Jurkat, Clone E6-1 (cell line): ENCODE results near the gene CUTA.
A peak's percentile ranks its signal among the peaks of the same experiment; 100 is the strongest.

Experiments used
- DNase-seq: peaks from one replicate; pipeline ENCODE4 v3.0.0-alpha.2; 2011; ENCODE audit warnings: low read depth, low spot score
- H3K4me3 ChIP-seq: 2 replicates; pipeline ENCODE4 v1.5.1; 2011; ENCODE audit warnings: mild to moderate bottlenecking, low read length, control low read depth, moderate library complexity

The CUTA gene

GRCh38 chr6:33425668-33426577 lies 8.0 kb upstream of the CUTA start:
- peak overlapping the region; percentile 66 for H3K4me3 ChIP-seq
- peak; percentile 77 for DNase-seq

GRCh38 chr6:33424855-33425667 lies 7.2 kb upstream of the CUTA start:
- peak overlapping the region; percentile 66 for H3K4me3 ChIP-seq
- no peak for DNase-seq

DNA sequence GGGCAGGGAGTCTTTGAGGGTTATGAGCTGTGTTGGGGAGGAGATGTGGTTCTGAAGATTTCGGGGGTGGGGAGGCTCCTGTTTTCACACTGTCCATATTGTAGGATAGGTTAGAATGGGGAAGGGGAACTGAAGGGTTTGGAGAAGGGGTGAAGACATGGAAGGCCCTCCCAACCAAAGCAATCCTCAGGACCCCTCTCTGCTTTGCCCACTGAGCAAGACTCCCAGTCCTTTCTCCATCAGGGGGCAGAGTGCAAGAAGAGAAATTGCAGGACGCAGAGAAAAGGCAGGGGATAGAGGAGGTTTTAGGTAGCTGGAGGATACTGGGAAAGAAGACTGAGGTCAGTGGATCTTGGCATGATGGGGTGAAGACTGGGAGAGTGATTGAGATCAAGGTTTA lies 5.9 kb upstream of the CUTA start:
- H3K4me3 ChIP-seq = no peak overlapping the region

DNA sequence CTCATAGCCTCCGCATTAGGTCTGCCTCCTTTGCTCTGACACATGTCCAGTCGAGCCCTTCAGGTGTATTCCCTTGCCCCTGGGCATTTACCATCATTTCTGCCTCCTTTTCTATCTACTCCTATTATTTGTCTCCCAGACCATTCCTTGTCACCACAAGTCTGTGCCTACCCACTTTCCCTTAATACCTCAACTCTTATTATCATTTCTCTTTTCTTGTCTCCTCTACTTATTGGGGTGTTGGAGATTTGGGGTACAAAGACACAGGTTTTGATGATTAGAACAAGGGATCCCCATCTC lies 3.4 kb upstream of the CUTA start:
- H3K4me3 ChIP-seq = no peak overlapping the region

More for the DNA sequence above, 5.9 kb upstream of the CUTA start:
- no peak for DNase-seq

GRCh38 chr6:33420491-33421343 lies 2.8 kb upstream of the CUTA start:
- H3K4me3 ChIP-seq = peak overlapping the region; percentile 28
- DNase-seq = peak; percentile 56

More for the DNA sequence above, 3.4 kb upstream of the CUTA start:
- no peak for DNase-seq

DNA sequence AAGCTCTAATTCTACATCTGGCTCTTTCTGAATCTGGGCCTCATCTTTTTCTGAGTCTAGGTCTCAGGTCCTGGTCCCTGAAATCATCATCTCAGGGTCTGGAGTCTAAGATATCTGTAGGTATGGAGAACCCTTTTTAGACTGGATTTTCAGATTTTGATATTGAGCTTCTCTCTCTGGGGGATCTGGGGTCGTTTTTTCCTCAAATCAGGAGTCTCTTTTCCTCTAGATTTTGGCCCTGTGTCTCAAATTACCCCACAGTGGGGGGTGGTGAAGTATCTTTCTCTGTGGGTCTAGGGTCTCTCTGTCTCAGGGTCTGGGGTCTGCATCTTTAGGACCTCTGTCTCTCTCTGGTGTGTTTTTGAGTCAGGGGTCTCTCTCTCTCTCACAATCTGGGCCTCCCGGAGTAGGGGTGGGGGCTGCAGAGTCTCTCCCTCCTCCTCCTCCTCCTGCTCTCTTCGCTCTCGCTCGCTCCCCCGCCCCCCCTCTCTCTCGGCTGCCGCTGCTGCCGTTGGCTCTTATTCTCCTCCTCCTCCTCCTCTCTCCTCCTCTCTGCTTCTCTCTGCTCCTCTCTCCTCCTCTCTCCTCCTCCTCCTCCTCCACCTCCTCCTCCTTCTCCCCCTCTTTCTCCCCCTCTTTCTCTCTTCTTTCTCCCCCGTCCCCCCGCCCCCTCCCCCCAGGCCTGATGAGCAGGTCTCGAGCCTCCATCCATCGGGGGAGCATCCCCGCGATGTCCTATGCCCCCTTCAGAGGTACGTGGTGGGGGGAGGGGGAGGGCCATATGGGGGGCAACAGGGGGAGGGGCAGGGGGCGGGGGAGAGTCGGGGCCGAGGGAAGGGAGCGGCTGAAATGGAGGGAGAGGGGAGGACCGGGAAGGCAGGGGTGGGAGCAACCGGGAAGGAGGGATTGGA lies 1.9 kb upstream of the CUTA start, which contains the start of gene SYNGAP1:
Gene SYNGAP1 (plus strand): TSS at position 486 of the 911 bp plus-strand sequence. CDS start 200 bp downstream, at position 686.
- peak within 1 kb of the TSS; percentile 67 for H3K4me3 ChIP-seq
- peak; percentile 51 for DNase-seq

DNA sequence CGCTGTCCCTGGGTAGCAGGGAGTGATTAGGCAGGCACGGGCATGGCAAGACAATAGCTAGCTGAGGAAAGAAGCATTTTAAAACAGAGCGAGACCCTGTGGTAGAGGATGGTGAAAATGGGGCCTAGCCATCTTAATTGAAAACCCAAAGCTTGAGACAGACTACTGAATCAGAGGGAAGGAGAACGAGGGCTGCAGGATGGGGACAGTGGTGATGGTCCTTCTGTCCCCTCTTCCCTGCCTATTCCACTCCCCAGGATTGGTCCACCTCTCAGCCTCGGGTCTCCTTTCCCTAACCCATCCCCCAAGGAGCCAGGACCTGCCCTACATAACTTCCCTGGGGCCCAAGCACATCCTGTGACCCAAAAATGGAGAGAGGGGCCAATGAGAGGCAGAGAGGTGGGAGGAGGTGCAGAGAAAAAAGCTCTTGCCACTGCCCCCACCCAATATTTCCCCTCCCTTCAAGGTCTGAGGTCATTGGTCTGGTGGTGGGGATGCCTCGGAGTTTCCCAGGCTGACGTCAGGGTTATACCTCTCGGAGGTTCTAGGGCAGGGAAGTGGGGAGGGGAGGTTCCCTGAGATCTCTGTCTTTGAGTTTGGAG lies 884 bp upstream of the CUTA start:
- DNase-seq = no peak
- H3K4me3 ChIP-seq = peak overlapping the region; percentile 67

- H3K4me3 ChIP-seq = peak overlapping the region; percentile 69
- no peak for DNase-seq
Measured at GRCh38 chr6:33417128-33417902, 592 bp downstream of the CUTA start.

DNA sequence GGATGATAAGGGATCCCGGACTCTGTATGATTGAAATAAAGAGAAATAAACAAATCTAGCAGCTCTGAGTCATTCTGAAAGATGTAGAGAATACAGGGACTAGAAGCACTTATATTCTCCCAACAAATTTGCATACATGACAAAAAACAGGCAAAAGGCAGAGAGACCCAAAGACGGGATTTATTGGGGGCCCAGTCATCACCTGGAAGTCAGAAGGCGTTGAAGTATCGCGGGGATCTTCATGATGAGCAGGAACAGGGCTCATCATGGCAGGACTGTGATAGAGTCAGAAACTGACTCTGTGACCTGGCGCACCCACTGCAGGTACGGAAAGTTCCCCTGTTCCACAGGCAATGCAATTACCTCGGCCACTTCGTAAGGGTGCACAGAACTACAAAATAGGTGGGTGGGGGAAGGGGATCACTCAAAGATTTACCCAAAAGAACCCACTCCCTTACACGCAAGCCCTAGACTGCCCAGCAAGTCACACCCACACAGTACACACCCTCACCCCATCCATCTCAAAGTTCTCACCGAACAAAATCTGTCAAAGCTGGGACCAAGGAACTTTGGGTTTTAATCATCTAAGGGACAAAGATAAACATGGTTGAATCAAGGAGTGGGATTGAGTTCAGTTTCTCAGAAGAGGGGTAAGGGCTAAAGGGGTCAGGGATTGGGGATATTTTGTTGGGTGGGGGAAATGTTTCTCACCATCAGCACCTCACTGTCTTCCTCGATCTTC lies 1.4 kb downstream of the CUTA start:
- no peak for DNase-seq
- H3K4me3 ChIP-seq = peak overlapping the region; percentile 69

- no peak overlapping the region for H3K4me3 ChIP-seq
- no peak for DNase-seq
Measured at GRCh38 chr6:33415831-33416230, 2.1 kb downstream of the CUTA start.

DNA sequence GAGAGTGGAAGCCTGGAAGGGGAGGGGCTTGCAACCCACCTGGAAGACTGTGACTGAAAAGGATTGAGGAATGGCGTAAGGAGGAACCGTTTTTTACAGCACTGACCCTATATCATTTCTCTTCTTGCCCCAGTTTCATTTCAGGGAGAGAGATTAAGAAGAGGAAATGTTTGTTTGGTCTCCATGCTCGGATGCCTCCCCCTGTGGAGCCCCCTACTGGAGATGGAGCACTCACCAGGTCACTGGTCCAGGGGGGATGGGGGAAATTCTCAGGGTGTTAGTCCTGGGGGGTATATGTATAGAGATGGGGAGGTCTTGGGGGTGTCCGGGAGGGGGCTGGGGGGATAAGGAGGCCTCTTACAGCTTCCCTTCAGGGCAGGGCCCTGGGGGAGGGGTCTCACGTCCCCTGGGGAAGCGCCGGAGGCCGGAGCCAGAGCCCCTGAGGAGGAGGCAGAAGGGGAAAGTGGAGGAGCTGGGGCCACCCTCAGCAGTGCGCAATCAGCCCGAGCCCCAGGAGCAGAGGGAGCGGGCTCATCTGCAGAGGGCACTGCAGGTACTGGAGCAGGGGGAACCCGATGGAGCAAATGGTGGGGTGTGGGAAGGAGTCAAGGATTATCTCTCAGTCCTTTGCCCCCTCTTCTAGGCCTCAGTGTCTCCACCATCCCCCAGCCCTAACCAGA lies 3.2 kb downstream of the CUTA start:
- DNase-seq = no peak
- H3K4me3 ChIP-seq = no peak overlapping the region

- DNase-seq = no peak
Measured at GRCh38 chr6:33413241-33414120, 4.4 kb downstream of the CUTA start.

GRCh38 chr6:33412140-33413009 lies 5.5 kb downstream of the CUTA start:
- no peak for DNase-seq
- no peak overlapping the region for H3K4me3 ChIP-seq

More at GRCh38 chr6:33413241-33414120, 4.4 kb downstream of the CUTA start:
- H3K4me3 ChIP-seq = no peak overlapping the region

GRCh38 chr6:33411632-33412005 lies 6.3 kb downstream of the CUTA start:
- no peak for DNase-seq
- H3K4me3 ChIP-seq = peak overlapping the region; percentile 59
